GM18526 (cell line): ENCODE measurements around the gene MLX.
"Not testable (repeated sequence)": the region's sequence is repeated elsewhere in the genome, so short reads cannot be mapped to it uniquely, and the experiment has no call there.

Source experiments
- POLR2A ChIP-seq: IDR thresholded peaks from 3 replicates; pipeline ENCODE4 v1.6.1; 2011; ENCODE audit not compliant: insufficient read length; ENCODE audit errors: extremely low read depth

MLX gene

GRCh38 chr17:42547698-42548069 is 19.2 kb upstream of the MLX start:
- TF ChIP-seq POLR2A = no peak

GRCh38 chr17:42548070-42548837 is 18.6 kb upstream of the MLX start:
- peak; percentile 28 for TF ChIP-seq POLR2A

- TF ChIP-seq POLR2A = no peak
Observed at GRCh38 chr17:42548993-42549755, 17.7 kb upstream of the MLX start.

- TF ChIP-seq POLR2A = not testable (repeated sequence)
Observed at GRCh38 chr17:42552736-42553135, 14.2 kb upstream of the MLX start, which contains the start of gene HSD17B1. Gene HSD17B1 (plus strand): TSS chr17:42552923. CDS start chr17:42552934, 11 bp downstream.

GRCh38 chr17:42553161-42553818 is 13.6 kb upstream of the MLX start:
- no peak for TF ChIP-seq POLR2A

- TF ChIP-seq POLR2A = no peak
Observed at GRCh38 chr17:42553866-42554249, 13.0 kb upstream of the MLX start.

- TF ChIP-seq POLR2A = peak; percentile 78
Observed at GRCh38 chr17:42554250-42555121, 12.4 kb upstream of the MLX start.

GRCh38 chr17:42555122-42555622 is 11.7 kb upstream of the MLX start:
- TF ChIP-seq POLR2A = no peak

- no peak for TF ChIP-seq POLR2A
Observed at GRCh38 chr17:42559075-42559474, 7.8 kb upstream of the MLX start.

- no peak for TF ChIP-seq POLR2A
Observed at GRCh38 chr17:42560246-42560645, 6.7 kb upstream of the MLX start.

GRCh38 chr17:42561897-42562387 is 5.0 kb upstream of the MLX start, which contains the start of gene COASY:
Gene COASY (plus strand): TSS chr17:42562148. CDS start chr17:42562623, 475 bp downstream.
- peak; percentile 74 for TF ChIP-seq POLR2A

GRCh38 chr17:42562388-42563142 is 4.3 kb upstream of the MLX start:
- TF ChIP-seq POLR2A = no peak

GRCh38 chr17:42563143-42563509 is 3.8 kb upstream of the MLX start:
- TF ChIP-seq POLR2A = no peak

- no peak for TF ChIP-seq POLR2A
Observed at GRCh38 chr17:42563543-42563942, 3.4 kb upstream of the MLX start.
